Retinal pigment epithelial cell (primary cell): Measurements from ENCODE around the gene ITGB5.

Experiments
- DNase-seq: peaks from one replicate; pipeline ENCODE4 v3.0.0-alpha.2; 2010; ENCODE audit warnings: low read depth
- H3K4me3 ChIP-seq: 2 replicates; pipeline ENCODE4 v1.5.1; 2011; ENCODE audit warnings: mild to moderate bottlenecking, low read length, control low read depth, moderate library complexity
- TF ChIP-seq, protein P1 (sequence below): conservative IDR thresholded peaks from 2 replicates; pipeline ENCODE4 v1.5.1; 2011; ENCODE audit warnings: low read depth, low read length, control low read depth, inconsistent platforms

ITGB5 gene

DNA sequence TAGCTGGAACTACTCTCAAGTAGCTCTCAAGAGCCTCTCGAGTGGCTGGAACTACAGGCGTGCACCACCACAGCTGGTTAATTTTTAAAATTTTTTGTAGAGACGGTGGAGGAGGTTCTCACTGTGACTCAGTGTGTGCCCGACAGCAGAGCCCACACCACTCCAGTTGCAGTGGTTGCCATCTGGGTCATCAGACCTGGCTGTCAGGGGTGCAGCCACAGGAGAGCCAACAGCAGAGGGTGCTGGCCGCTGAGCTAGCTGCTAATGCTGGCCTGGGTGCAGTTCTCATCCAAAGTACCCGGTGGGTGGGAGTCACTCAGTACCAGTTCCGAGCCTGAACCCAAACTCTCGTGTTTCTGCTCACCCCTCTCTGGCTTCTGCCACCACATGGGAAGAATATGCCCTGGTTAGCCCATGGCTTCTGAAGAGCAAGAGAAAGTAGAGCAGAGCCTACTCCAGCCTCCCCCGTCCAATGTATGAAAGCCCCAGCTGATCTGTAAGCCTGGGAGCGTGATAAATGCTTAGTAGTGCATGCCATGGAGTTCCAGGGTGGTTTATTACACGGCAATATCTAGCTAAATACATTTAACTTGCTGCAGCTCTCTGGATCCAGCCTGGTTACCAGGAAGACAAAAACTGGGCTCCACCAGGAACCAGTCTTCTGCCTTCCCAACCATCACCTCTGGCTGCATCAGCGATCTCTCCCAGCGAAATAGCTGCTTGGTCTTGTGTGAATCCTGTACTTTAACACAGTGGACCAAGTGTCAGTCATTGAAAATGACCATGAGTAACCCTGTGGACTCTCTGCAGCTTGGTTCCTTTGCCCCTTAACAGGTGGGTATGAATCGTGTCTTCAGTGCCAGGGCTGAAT, 139.8 kb downstream of the ITGB5 start:
- no peak overlapping the region for H3K4me3 ChIP-seq
- DNase-seq, result no peak
- TF ChIP-seq, protein P1, sequence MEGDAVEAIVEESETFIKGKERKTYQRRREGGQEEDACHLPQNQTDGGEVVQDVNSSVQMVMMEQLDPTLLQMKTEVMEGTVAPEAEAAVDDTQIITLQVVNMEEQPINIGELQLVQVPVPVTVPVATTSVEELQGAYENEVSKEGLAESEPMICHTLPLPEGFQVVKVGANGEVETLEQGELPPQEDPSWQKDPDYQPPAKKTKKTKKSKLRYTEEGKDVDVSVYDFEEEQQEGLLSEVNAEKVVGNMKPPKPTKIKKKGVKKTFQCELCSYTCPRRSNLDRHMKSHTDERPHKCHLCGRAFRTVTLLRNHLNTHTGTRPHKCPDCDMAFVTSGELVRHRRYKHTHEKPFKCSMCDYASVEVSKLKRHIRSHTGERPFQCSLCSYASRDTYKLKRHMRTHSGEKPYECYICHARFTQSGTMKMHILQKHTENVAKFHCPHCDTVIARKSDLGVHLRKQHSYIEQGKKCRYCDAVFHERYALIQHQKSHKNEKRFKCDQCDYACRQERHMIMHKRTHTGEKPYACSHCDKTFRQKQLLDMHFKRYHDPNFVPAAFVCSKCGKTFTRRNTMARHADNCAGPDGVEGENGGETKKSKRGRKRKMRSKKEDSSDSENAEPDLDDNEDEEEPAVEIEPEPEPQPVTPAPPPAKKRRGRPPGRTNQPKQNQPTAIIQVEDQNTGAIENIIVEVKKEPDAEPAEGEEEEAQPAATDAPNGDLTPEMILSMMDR, result no peak

DNA sequence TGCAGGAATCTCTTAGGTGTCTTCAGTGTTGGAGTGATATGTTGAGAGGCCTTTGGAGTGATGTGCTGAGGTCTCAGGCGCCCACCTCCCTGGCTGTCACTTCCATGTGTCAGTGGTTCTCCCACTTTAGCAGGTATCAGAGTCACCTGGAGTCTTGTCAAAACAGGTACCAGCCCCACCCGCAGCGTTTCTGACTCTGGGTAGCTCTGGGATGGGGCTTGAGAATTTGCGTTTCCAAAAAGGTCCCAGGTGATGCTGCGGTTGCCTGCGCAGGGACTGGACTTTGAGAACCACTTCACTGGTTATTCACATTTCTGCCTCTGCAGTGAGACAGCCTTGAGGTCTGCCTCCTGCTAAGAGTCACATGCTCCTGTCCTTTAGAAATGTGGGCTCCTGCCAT, 141.4 kb downstream of the ITGB5 start:
- no peak for DNase-seq
- H3K4me3 ChIP-seq, result no peak overlapping the region
- TF ChIP-seq, protein P1, result peak; percentile 3

DNA sequence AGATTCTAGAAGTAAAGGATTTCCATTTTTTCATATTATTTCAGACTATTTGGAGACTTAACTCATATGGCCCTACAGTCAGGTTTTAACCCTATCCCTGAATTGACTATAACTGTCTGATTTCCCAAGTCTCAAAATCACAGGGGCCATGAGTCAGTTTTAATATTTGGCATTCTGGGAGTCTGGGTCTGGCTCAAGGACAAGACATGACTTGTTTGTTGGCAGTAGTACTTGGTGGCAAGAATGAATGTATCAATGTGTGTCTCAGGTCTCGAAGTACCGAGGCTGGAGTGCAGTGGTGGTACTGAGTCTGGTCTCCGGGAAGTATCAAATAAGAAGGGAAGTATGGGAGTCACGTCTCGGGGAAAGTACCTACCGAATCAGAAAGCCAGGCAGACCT, 146.1 kb downstream of the ITGB5 start:
- H3K4me3 ChIP-seq, result no peak overlapping the region
- TF ChIP-seq, protein P1, result no peak
- no peak for DNase-seq

DNA sequence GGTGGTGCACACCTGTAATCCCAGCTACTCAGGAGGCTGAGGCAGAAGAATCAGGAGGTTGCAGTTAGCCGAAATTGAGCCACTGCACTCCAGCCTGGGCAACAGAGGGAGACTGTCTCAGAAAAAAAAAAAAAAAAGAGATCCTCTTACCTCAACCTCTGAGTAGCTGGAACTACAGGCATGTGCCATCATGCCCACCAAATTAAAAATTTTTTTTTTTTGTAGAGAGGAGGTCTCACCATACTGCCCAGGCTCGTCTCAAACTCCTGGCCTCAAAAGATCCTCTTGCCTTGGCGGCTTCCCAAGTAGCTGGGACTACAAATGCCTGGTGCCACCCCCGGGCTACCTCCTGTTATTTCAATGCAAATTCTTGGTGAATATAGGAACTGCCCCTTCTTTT, 155.4 kb downstream of the ITGB5 start:
- DNase-seq, result no peak
- TF ChIP-seq, protein P1, result no peak
- no peak overlapping the region for H3K4me3 ChIP-seq

DNA sequence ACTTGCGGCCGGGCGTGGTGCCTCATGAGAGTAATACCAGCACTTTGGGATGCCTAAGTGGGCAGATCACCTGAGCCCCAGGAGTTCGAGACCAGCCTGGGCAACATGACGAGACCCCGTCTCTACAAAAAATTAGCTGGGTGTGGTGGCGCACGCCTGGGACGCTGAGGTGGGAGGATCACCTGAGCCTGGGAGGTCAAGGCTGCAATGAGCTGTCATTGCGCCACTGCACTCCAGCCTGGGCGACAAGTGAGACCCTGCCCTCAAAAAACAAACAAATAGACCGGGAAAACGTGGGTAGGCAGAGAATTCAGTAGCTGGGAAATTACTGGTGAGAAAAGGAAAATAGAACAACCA, 156.2 kb downstream of the ITGB5 start:
- DNase-seq, result no peak
- TF ChIP-seq, protein P1, result no peak
- peak overlapping the region; percentile 85 for H3K4me3 ChIP-seq

DNA sequence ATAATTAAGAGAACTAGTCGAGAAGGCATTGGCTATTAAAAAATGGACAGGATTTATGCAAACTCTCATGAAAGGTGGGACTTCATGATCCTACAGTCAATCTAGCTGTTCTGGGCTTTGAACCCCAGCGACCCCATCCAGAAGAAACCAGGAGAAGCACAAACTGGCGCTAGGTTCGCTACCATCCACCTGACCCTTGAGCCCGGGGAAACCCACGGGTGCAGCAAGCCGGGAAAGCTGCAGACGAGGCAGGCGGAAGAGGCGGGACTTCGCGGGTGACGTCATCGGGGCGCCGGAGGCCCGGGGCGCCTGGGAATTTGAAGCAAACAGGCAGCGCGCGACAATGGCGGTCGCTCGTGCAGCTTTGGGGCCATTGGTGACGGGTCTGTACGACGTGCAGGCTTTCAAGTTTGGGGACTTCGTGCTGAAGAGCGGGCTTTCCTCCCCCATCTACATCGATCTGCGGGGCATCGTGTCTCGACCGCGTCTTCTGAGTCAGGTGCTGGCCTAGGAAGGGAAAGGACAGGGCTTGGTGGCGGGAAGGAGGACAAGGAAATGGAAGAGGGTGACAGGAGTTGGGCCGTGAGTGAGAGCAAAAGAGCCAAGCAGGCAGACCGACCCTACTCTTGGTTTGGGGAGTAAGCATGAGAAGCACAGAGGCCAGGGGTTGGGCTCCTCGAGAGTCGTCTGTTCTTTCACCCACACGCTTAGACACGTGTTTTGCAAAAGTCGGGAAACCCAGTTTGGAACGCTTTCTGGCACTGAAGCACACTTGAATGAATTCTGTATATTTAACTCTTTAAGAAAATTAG, 156.8 kb downstream of the ITGB5 start, which contains the start of gene UMPS:
Gene UMPS, plus strand, starts transcription at position 324 of the 812 bp plus-strand sequence. Its CDS starts 20 bp downstream, at position 344.
- peak; percentile 38 for DNase-seq
- peak within 1 kb of the TSS; percentile 85 for H3K4me3 ChIP-seq

More for the DNA sequence above, 156.8 kb downstream of the ITGB5 start, which contains the start of gene UMPS:
- TF ChIP-seq, protein P1, result no peak
